ENCODE data around the gene BNC2. TPM values are rescaled to one million over a fixed set of nuclear protein-coding genes. Genes with fewer than 3 reads are reported as not detected.

The BNC2 gene
- total RNA-seq, 1 experiment from 2014 or later = not detected

- intact Hi-C loops (cut with micrococcal nuclease; ENCODE audit: unreplicated experiment) = no loop called here
- Mint-ChIP-seq H3K4me3 (ENCODE audit: low read depth, unreplicated experiment) (no peak overlapping the region), H3K4me1 (ENCODE audit: low read depth, unreplicated experiment) (no peaks in the 10 kb centered on the region), H3K9me3 (ENCODE audit: low read depth, unreplicated experiment) (no peaks in the 10 kb centered on the region), H3K36me3 (ENCODE audit: insufficient read depth, unreplicated experiment) (no peaks in the 10 kb centered on the region), H3K27ac (ENCODE audit: unreplicated experiment) (no peak overlapping the region), H3K27me3 (ENCODE audit: unreplicated experiment) (no peaks in the 10 kb centered on the region)
- no peak for DNase-seq
- BruUV-seq (replicated peaks) = no TSS peak
- CTCF ChIA-PET = no interaction called here
- no peak for TF ChIP-seq CTCF (IDR thresholded peaks at IDR 0.05; ENCODE audit: unreplicated experiment)
Observed at GRCh38 chr9:16598316-16598715, 272.2 kb downstream of the BNC2 start.

GRCh38 chr9:16597136-16597535 is 273.3 kb downstream of the BNC2 start:
- no peak for DNase-seq
- intact Hi-C loops (cut with micrococcal nuclease; ENCODE audit: unreplicated experiment) = no loop called here
- no peaks in the 10 kb centered on the region for H3K9me3 Mint-ChIP-seq (ENCODE audit: low read depth, unreplicated experiment)
- CTCF ChIA-PET = interaction anchor here (0.6 kb wide), 1 partner anchor 204 kb away, joined by 3 read pairs; no protein-coding TSS in a partner anchor
- no peak overlapping the region for H3K27ac Mint-ChIP-seq (ENCODE audit: unreplicated experiment)
- H3K4me3 Mint-ChIP-seq (ENCODE audit: low read depth, unreplicated experiment) = no peak overlapping the region
- no peaks in the 10 kb centered on the region for H3K27me3 Mint-ChIP-seq (ENCODE audit: unreplicated experiment)
- H3K36me3 Mint-ChIP-seq (ENCODE audit: insufficient read depth, unreplicated experiment) = no peaks in the 10 kb centered on the region
- TF ChIP-seq CTCF (IDR thresholded peaks at IDR 0.05; ENCODE audit: unreplicated experiment) = no peak
- H3K4me1 Mint-ChIP-seq (ENCODE audit: low read depth, unreplicated experiment) = no peaks in the 10 kb centered on the region
- BruUV-seq (replicated peaks) = no TSS peak

GRCh38 chr9:16595227-16595626 is 275.2 kb downstream of the BNC2 start:
- intact Hi-C loops (cut with micrococcal nuclease; ENCODE audit: unreplicated experiment) = no loop called here
- no TSS peak for BruUV-seq (replicated peaks)
- H3K36me3 Mint-ChIP-seq (ENCODE audit: insufficient read depth, unreplicated experiment) = no peaks in the 10 kb centered on the region
- no peak for DNase-seq
- no peaks in the 10 kb centered on the region for H3K4me1 Mint-ChIP-seq (ENCODE audit: low read depth, unreplicated experiment)
- no peaks in the 10 kb centered on the region for H3K9me3 Mint-ChIP-seq (ENCODE audit: low read depth, unreplicated experiment)
- TF ChIP-seq CTCF (IDR thresholded peaks at IDR 0.05; ENCODE audit: unreplicated experiment) = no peak
- no peak overlapping the region for H3K4me3 Mint-ChIP-seq (ENCODE audit: low read depth, unreplicated experiment)
- no peaks in the 10 kb centered on the region for H3K27me3 Mint-ChIP-seq (ENCODE audit: unreplicated experiment)
- H3K27ac Mint-ChIP-seq (ENCODE audit: unreplicated experiment) = no peak overlapping the region
- CTCF ChIA-PET = interaction anchor here (1.0 kb wide), 1 partner anchor 11 kb away, joined by 11 read pairs; no protein-coding TSS in a partner anchor

- no peak overlapping the region for H3K4me3 Mint-ChIP-seq (ENCODE audit: low read depth, unreplicated experiment)
- intact Hi-C loops (cut with micrococcal nuclease; ENCODE audit: unreplicated experiment) = no loop called here
- BruUV-seq (replicated peaks) = no TSS peak
- no peak overlapping the region for H3K27ac Mint-ChIP-seq (ENCODE audit: unreplicated experiment)
- no peak for TF ChIP-seq CTCF (IDR thresholded peaks at IDR 0.05; ENCODE audit: unreplicated experiment)
- H3K27me3 Mint-ChIP-seq (ENCODE audit: unreplicated experiment) = no peaks in the 10 kb centered on the region
- no peaks in the 10 kb centered on the region for H3K4me1 Mint-ChIP-seq (ENCODE audit: low read depth, unreplicated experiment)
- no peaks in the 10 kb centered on the region for H3K9me3 Mint-ChIP-seq (ENCODE audit: low read depth, unreplicated experiment)
- CTCF ChIA-PET = no interaction called here
- no peak for DNase-seq
- H3K36me3 Mint-ChIP-seq (ENCODE audit: insufficient read depth, unreplicated experiment) = no peaks in the 10 kb centered on the region
Observed at GRCh38 chr9:16594787-16595186, 275.7 kb downstream of the BNC2 start.

All from Calu3 (cell line).